ENCODE measurements around the gene SLFNL1. TPM values are rescaled to one million over a fixed set of nuclear protein-coding genes. Genes with fewer than 3 reads are reported as not detected.

The SLFNL1 gene
- total RNA-seq: 0.32 and 0.60 TPM in 2 replicates

DNA sequence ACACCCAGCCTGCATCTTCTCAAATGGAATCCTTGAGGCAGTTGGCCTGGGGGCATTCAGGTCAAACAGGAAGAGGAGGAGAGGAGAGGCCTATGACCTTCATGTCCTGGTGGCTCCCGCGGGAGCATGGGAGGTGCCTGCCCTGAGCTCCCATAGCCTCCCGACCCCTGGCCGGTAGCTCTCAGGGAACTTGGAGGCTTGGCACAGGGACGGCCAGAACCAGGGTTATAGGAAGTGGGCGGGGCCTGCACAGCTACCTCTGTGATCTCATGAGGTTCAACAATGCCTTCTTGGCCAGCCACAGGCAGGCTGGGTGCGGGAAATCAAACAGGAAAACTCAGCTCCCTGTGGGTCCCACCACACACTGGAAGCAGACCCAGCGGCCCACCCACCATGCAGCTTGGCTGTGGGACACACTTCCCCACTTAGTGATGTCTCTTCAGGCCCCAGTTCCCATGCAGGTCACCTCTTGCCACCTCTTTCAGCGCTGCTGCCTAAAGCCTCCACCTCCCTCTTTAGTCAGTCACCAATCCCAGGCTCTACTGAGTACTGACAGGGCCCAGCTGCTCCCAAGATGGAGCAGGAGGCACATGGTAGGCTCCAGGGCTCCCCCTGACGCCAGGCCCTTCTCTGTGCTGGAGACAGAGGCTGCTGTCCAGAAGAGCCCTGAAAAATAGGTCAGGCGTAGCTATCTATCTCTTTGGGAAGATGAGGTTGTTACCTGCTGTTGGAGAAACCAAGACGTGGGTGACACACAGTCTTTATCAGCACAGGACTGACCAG, at the start of gene SLFNL1:
Gene SLFNL1 (minus strand): TSS at position 200 of the 783 bp plus-strand sequence. CDS start 1,065 bp downstream, outside the sequence.

GRCh38 chr1:40979241-40980067, 42.1 kb downstream of the SLFNL1 start, which contains the start of gene CTPS1:
Gene CTPS1, plus strand, starts transcription at chr1:40979696. Its CDS starts 3,595 bp downstream, at chr1:40983291.

Other genes starting within 250 kb of the SLFNL1 start
- not detected in 2 replicates for gene KCNQ4, start 237.9 kb downstream of the SLFNL1 start, total RNA-seq
- 0.09 and 0.47 TPM in 2 replicates for gene CITED4, start 159.4 kb downstream of the SLFNL1 start, total RNA-seq
- gene CTPS1, start 42.0 kb downstream of the SLFNL1 start, total RNA-seq: 6.1 and 8.7 TPM in 2 replicates
- 10.2 and 10.5 TPM in 2 replicates for gene SCMH1, start 220.6 kb upstream of the SLFNL1 start, total RNA-seq

Measured in bronchial smooth muscle cell (primary cell).